Cerebellar nuclear complex (tissue), 1 donor: Measurements from ENCODE around the gene PCSK6.

Experiments
- DNase-seq, 2 experiments: peaks; one replicate each; lab custom pipeline; 2025; lab: John Stamatoyannopoulos, UW

The PCSK6 gene

DNA sequence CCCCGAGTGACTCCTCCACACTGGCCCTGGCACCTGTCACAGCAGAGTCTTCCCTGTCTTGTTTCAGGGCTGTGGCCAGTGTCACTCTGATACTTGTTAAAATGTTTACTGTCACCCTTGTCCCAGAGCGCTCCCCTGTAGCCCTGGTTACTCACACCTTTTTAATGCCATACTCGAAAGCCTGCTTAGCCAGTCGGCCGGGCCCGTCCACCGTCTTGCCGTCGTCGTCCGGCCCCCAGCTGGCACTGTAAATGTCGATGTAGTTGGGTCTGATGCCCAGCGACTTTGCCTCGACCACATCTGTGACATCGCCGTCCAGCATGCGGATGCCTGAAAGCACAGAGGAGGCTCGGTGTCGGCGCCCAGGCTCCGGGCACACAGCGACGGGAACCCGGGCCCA is 91.3 kb downstream of the PCSK6 start:
- DNase-seq = no peak

DNA sequence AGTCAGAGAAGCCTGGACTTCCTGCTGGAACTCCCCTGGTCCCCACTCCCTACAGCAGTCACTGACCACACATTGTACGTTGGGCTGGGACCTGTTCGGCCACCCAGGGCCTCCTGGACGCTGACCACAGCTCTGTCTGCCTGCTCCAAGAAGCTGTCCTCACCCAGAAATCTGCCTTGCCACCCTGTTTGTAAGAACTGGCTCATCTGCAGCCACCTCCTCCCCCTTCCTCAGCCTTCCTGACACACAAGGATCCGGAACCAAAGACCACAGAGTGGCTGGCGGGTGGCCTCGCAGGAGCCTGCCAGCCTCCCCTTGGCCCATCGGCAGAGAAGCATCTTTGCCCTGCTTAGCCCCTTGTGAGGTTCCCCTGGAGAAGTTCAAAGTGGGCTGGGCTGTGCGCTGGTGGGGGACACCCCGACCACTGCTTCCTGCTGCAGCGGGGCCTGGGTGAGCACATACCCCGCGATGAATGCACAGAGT is 91.9 kb downstream of the PCSK6 start:
- no peak for DNase-seq

DNA sequence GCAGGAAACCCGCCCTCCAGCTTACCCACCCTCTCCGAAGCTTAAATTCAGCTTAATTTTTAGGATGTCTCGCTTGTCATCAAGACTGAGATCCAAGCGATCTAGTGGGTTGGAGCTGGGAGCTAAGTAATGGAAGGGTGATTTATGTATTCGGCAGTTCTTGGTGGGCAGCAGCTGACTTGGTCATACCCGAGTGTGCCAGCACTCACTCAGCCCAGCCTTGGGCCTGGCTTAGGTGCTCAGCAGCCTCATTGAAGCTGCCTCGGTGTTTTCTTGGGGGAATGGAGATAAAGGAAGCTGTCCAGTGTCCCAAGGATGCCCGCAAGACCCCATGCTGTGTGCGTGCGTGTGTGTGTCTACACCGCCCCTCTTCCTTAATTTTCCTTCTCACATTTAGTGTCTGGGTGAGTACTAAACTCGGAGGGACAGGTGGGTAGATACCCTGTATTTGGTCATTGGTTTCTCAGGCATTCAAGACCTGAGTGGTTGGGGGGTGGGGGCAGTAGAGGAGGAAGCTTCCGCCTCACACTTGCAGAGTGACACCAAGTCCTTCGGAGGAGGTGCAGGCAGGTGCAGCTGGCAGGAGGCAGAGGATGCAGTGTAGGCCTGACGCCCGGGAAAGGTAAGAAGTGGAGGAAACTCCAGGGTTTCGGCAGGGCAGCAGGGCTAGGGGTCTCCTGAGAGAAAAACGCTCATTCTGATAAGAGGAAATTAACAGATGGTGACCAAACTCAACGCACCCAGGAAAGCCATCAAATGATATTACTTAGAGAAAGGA is 92.8 kb downstream of the PCSK6 start:
- DNase-seq = no peak

DNA sequence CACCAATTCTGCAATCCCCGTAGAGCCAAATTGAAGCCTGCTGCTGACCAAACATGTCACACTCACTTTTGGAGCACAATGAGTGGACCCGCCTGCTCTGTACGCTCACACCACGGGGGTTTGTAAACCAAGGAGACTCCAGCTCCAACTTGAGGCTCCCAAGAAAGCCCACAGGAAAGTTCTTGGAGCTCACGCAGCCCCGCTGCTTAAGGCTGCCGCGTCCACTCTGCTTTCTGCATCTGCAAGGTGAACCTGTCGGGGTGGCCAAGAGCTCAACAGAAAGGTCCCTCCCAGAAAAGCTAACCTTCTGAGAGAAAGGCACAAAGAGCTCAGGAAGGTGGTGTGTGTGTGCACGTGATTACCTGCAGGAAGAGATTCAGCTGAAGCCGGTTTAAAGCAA is 94.9 kb downstream of the PCSK6 start:
- no peak for DNase-seq

DNA sequence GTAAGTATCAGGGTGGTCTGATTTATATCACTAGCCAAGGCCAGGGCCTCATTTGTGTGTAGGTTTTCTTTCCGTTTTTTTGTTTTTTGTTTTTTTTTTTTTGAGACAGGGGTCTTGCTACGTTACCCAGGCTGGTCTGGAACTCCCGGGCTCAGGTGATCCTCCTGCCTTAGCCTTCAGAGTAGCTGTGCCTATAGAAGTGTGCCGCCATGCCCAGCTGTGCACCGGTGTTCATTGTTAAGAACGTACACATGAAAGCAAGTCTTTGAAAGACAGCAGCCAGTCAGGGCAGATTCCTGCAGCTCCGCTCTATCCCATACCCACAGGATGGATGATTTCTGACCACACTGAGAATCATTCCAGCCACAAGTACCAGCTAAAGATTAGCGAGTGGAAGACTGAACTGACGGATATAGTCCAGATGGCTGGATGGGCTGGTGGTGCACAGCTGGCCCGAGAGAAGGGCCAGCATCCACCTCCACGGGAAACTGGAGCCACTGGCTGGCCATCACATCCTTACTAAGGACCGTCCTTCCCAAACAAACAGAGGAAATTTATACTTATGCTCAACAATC is 95.4 kb downstream of the PCSK6 start:
- no peak for DNase-seq

DNA sequence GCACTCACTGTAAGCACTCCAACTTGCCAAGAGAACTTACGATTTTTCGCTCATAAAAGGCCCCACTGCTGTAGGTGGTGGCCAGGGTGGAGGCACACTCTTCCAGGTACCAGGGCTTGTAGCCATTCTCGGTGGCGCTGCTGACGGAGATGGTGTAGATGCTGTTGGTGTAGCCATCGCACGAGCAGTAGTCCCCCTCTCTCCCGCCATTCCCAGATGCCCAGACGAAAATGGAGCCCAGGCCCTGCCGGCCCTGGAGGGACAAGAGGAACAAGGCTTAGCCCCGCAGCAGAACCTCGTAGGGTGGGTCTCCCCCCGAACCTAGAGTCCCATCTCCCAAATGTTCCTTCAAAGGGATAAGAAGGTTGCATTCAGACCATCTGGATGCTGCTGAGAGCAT is 96.3 kb downstream of the PCSK6 start:
- DNase-seq = no peak

DNA sequence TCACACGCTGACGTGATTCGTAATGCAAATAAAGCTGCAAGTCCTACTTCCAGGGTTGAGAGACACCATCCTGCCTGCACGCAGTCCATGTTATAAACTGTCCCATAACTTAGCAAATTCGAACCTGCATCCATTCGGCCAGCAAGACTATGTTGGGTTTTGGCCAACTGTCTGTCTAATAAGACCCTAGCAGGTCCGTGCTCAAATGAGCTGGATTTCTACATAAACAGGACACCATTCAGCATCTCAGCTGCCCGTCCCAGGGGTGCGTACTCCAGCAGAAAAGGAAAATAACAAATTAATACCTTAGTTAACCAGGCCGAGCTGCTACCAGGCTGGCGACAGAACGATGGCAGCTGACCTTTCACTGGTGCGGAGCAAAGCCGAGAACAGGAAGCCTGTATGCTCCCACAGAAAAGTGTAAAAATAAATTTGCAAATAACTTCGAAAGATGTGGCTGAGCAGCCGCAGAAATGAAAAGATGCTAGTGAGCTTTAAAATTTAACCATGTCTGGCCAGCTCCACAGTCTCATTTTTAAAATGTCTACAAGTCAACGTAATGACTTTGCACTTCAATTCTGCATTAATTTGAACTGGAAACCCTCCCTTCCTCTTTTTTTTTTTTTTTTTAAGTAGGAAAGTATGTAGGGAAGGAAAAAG is 97.4 kb downstream of the PCSK6 start:
- DNase-seq = no peak

DNA sequence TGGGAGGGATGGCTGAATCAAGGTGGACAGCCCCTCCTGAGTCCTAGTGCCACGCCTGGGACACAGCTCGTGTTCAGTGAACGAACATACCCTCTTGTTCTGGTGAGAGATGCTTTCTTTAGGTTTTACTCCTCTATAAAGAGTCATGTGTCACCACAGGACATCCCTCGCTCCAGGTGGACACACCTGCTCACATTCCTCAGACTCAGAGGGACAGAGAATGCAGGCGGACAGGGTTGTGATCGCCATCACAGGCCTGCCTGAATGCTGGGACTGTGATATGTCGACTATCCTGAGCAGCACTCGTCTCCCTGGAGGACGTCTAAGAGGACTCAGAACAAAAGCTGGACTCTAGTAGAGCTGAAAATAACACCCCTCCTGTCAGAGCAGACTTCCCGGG is 98.1 kb downstream of the PCSK6 start:
- no peak for DNase-seq

DNA sequence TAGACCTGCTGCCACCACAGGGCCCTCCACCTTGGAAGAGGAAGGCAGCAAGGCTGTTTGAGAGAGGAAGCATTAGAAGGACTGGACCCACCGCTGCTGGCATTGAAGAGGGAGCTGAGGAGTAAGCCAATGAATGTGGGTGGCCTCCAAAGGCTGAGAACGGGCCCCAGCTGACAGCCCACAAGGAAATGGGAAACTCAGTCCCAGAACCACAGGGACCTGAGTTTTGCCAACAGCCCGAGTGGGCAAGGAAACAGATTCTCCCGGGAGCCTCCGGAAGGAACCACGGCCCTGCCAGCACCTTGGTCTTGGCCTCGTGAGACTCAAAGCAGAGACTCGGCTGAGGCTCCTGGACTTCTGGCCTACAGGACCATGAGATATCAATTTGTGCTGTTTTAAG is 99.0 kb downstream of the PCSK6 start:
- DNase-seq = no peak

DNA sequence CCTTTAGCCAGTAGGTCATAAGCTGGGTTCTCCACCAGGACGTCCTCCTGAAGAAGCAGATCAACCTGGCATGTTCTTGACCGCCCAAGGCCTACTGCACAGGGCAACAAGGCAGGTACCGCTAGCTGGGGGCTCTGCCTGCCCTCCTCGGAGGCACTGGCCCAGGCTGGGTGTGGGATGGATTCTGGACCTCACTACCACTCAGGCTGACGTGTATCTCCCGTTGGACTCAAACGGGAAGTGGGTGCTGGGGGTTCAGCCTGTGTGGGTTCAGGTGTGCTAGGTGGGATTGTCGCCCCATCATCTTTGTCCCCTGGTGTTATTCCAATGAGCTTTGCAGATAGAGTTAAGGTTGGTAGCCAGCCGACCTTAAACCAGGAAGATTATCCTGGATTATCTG is 99.4 kb downstream of the PCSK6 start:
- no peak for DNase-seq

DNA sequence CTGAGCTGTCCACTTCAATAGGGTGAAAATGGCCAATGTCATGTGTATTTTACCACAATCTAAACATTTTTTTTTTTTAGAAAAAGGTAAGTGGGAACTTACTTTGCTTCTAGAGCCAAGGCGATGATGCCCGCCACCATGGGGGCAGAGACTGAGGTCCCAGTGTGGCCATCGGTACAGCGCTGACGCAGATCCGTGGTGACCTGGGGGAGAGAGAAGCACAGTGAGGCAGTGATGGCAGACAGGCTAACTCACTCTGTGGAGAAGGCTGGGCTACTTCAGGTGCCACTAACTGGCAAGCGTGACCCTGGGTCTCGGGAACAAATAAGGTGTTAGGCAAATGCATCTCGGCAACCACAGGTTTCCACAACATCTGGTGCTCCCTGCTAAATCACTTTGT is 100.1 kb downstream of the PCSK6 start:
- no peak for DNase-seq

DNA sequence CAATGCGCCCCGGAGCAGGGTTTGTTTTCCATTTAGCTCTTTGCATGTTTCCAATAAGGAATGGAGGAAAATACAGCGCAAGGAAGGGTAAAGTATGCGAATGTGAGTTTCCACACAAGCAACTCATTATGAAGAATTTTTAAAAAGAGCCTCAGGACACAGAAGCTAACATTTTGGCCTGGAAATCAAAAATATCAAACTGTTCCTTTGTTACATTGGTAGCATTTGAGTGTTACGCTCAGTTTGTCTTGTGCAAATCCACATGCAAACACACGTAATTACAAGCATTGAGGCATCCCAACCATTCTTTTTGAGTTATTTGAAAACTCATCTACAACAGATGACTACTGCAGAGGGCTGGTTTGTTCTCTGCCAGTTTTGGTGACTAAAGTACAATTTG is 101.5 kb downstream of the PCSK6 start:
- no peak for DNase-seq

DNA sequence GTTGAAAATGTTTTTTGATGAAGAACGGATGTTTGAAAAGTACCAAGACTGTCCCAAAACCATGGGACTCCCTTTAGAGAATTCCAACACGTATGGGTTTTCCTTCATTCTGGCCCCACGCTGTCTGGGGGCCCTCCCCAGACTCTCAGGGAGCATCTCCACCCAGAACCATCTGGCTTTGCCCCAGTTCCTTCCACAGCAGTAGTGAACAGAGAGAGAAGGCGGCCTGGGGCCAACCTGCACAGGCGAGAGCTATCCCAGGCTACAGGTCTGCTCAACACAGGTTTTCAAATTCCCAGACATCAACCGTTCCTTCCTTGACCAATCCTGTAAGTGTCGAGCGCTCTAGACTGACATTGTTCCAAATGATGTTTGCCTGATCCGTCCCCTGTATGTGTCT is 101.9 kb downstream of the PCSK6 start:
- DNase-seq = no peak

DNA sequence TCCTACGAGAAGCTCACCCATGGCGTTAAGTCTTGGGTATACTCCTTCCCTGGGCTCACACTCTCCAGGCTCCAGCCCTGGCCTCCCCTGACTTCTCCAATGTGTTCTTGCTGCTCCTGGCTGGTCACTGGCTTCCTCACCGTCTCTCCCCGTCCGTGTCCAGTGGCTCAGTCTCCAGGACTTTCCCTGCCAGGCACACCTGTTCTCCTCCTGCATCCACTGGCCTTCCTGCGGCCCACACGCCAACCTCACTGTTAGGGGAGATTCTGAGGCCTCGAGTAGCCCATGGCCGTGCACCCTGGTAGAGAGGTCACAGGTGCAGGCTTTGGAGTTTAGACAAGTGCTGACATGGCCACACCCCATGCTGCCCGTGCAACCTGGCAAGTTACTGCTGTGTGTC is 102.5 kb downstream of the PCSK6 start:
- DNase-seq = no peak

DNA sequence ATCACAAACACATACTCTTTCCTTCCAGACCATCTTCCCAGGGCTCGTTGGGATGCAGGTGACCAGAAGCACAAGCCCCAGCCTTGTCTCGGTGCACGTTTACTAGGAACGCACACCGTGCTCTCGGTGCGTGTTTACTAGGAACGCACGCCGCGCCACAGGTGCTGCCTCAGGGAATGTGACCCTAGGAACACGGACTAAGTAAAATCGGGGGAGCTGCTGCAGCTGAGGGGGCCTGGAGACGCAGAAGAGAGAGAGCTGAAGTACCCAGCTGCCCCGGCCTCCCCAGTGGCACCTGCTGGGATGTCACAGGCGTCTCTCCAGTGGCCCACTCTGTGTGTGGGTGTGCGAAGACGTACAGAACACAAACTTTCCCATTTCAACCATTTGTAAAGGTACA is 103.5 kb downstream of the PCSK6 start:
- no peak for DNase-seq

DNA sequence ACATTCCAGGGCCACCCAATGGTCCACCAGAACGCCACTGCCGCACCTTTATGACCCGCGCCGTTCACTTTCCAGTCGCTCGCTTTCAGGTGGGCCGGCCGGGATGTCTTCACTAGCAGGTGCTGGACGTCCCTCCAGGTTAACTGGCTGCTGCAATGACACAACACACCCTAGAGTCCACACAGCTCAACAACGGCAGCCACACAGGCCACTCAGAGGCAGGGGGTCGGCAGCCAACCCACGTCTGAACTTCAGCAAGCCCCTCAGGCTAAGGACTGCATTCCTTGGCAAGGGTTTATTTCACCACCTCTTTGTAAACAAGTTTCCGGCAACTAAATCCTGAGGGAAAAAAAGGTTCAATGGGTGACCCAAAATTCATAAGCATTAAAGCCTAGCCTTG is 105.2 kb downstream of the PCSK6 start:
- DNase-seq = no peak

DNA sequence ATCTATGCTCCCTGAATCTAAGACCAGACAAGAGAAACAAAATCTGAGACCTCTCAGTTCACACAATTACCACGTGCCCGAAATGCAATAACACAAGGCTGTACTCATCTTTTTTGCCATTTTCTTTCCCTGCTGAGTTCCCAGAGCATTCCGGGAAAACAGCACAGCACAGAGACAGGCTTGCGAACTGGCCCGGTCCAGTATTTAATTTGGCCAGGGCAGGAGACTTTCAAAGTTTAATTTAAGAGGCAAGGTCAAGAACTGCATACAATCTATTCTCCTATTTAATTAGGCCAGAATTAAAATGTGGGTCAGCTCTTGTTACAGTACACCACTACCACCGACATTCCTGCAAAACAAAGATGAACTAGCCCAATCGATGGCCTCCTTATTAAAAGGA is 107.0 kb downstream of the PCSK6 start:
- DNase-seq = no peak

DNA sequence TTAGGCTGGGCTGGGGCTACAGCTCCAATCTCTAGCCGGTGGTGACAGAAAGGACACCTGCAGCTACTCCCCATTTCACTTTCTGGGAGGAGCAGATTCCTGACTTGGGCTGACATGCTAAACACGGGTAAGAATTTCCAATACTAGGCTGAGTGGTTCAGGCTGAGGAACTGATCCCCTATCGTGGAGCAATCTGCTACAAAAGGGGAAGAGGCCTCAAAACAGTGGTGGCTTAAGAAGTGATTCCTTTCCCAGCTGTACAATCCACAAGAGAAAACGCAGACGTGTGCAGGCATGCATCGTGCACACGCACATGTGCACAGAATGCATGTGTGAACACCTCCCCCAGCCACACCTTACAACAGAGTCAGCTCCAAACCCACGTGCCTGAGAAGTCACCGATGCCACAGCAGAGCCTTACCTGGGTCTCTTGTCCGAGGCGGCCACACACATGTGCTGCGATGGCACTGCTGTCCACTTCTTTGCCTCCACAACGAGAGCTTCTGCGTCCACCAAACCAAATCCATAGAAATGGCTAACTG is 107.8 kb downstream of the PCSK6 start:
- DNase-seq = no peak

DNA sequence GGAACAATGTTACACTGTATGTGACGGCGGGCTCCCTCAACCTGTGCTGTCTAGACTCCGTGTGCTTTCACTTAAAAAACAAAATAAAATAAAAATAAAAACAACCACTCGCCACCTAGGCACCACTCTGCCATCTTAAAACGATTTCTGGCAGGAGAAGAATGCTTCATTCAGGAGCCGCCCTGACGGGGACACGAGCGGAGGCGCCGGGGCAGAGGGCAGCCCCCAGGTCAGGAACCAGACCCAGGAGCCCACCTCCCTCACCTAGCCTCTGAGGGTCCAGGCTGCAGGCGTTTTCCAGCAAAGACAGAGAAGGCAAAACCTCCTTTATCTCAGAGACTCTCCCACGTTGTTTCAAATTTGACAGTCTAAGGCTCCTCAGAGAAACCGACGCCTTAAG is 109.4 kb downstream of the PCSK6 start:
- DNase-seq = no peak

DNA sequence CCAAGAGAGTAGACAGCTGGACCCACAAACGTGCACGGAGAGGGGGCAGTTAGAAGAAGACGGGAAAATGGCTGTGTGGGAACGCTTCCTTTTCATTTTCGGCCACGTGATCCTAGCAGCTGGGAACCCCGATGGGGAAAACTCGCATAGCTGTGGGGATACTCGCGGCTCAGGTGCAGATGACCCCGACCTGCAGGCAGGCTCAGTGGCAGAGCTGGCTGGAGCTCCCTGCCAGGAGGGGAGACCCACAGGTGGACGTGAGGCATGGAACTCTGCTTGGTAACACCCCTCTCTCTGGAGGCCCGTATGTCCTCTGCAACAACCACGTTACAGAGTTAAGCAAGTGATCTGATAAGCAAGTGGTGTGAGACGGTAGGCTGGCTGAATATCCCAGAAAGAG is 109.9 kb downstream of the PCSK6 start:
- DNase-seq = no peak

DNA sequence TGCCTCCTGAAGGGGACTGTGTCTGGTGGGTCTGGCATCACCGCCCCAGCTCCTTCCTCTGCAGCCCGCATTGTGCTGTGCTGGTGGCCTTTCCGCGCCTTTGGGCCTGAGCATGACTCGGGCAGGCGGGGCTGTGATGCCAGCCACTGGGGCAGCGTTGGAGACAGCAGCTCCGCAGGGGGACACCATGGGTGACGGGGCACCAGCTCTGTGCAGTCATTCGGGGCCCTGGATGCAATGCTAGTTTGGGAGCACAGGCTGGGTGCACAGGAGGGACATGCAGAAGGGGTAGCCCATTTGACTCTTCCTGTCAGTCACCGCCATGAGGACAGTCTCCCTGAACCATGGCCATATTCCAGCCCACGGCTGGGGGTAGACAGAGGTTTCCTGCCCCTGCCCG is 110.6 kb downstream of the PCSK6 start:
- no peak for DNase-seq

DNA sequence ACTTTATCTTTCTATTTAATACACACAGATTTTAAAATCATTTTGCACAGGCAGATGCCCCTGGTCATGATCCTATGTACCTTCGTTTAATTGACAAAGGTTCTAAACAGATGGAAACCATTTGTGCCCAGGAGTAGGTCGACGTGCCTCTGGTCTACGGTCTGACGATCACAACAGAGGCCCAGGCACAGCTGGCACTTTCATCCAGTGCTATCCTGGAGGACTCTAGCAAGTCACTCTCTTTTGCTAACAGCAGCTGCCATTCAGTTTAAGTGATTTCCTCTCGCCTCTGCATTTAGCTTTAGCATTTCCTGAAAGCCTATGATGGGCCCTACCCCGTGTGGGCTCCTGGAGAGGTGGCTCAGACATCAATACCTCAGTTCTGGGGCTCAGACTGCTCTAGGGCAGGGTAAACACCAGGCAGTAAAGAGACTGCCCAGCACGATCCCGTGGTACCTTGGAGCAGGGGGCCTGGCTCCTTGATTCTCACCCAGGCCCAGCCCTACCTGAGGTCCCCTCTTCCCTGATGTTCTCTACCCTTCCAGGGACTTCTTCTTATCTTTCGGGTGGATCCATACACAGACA is 111.2 kb downstream of the PCSK6 start:
- DNase-seq = no peak
